GM19240 (cell line): Measurements from ENCODE around the gene HHAT.
A peak's percentile ranks its signal among the peaks of the same experiment; 100 is the strongest.

ENCODE experiments used
- DNase-seq: peaks from one replicate; pipeline ENCODE4 v3.0.0; 2011; ENCODE audit warnings: low spot score; ENCODE audit not compliant: insufficient read length

The HHAT gene

GRCh38 chr1:210683403-210684047 is 354.8 kb downstream of the HHAT start:
- DNase-seq = no peak

GRCh38 chr1:210684466-210685294 is 356.0 kb downstream of the HHAT start:
- DNase-seq = peak; percentile 13

- no peak for DNase-seq
Observed at GRCh38 chr1:210685295-210685650, 356.6 kb downstream of the HHAT start.

GRCh38 chr1:210686841-210687240 is 358.1 kb downstream of the HHAT start:
- no peak for DNase-seq

GRCh38 chr1:210687582-210688279 is 359.0 kb downstream of the HHAT start:
- DNase-seq = no peak

- no peak for DNase-seq
Observed at GRCh38 chr1:210688512-210689234, 360.0 kb downstream of the HHAT start.

- DNase-seq = no peak
Observed at GRCh38 chr1:210689826-210690225, 361.1 kb downstream of the HHAT start.

- DNase-seq = no peak
Observed at GRCh38 chr1:210690236-210690635, 361.5 kb downstream of the HHAT start.

GRCh38 chr1:210691039-210691610 is 362.4 kb downstream of the HHAT start:
- DNase-seq = no peak

- DNase-seq = no peak
Observed at GRCh38 chr1:210692796-210693195, 364.1 kb downstream of the HHAT start.

- DNase-seq = no peak
Observed at GRCh38 chr1:210695026-210695425, 366.3 kb downstream of the HHAT start.

GRCh38 chr1:210696709-210697108 is 368.0 kb downstream of the HHAT start:
- DNase-seq = peak; percentile 50

GRCh38 chr1:210697185-210697584 is 368.5 kb downstream of the HHAT start:
- DNase-seq = no peak

GRCh38 chr1:210698661-210699060 is 370.0 kb downstream of the HHAT start:
- no peak for DNase-seq

- no peak for DNase-seq
Observed at GRCh38 chr1:210700083-210700482, 371.4 kb downstream of the HHAT start.

GRCh38 chr1:210700511-210700910 is 371.8 kb downstream of the HHAT start:
- no peak for DNase-seq

- no peak for DNase-seq
Observed at GRCh38 chr1:210702506-210702905, 373.8 kb downstream of the HHAT start.

GRCh38 chr1:210703593-210703992 is 374.9 kb downstream of the HHAT start:
- no peak for DNase-seq

- no peak for DNase-seq
Observed at GRCh38 chr1:210705086-210705485, 376.4 kb downstream of the HHAT start.

GRCh38 chr1:210706246-210706645 is 377.5 kb downstream of the HHAT start:
- DNase-seq = no peak
